Endothelial cell of umbilical vein (primary cell): ENCODE measurements around the gene ARMC8.

Experiments used
- CTCF ChIP-seq, 2 donors: IDR thresholded peaks; 1 replicate in 1 of 2; 2 replicates in 1 of 2; pipeline ENCODE4 v1.5.1; 2011; ENCODE audit warnings: low read length in 2 of 2, mild to moderate bottlenecking in 2 of 2, moderate library complexity in 2 of 2, control low read depth in 1 of 2, inconsistent platforms in 1 of 2, low read depth in 1 of 2; ENCODE audit not compliant: insufficient read depth in 1 of 2; ENCODE audit errors: extremely low read depth in 1 of 2
- EZH2 ChIP-seq: IDR thresholded peaks from 2 replicates; pipeline ENCODE4 v1.6.1; 2012; ENCODE audit warnings: borderline replicate concordance, low read depth, mild to moderate bottlenecking, moderate library complexity, low read length, inconsistent platforms; ENCODE audit not compliant: severe bottlenecking
- POLR2A ChIP-seq: IDR thresholded peaks from 2 replicates; pipeline ENCODE4 v1.6.1; 2012; ENCODE audit warnings: low read depth, mild to moderate bottlenecking, control low read depth, low read length
- POLR2AphosphoS5 ChIP-seq: IDR thresholded peaks from 2 replicates; pipeline ENCODE4 v1.6.1; 2012; ENCODE audit warnings: low read depth, mild to moderate bottlenecking, control low read depth, low read length, moderate library complexity; ENCODE audit not compliant: insufficient read depth

DNA sequence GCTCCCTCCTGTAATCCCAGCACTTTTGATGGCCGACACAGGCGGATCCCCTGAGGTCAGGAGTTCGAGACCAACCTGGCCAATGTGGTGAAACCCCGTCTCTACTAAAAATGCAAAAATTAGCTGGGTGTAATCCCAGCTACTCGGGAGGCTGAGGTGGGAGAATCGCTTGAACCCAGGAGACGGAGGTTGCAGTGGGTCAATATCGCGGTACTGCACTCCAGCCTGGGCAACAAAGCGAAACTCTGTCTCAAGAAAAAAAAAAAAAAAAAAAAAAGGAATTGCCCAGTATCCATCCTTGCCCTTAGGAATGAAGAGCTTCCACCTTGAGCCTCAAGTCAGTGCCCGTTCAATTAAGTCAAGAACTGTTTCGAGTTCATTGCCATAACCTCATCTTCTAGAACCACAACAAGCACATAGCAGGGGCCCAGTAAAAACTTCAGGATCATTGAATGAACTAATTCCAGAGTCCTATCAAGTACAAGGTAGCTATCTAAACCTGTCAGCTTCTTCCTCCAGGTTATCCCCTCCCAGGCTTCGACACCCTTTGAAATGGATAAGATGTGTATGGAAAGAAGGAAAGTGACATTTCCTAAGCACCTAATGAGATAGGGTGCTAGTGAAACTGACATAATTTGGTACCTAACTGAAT lies 13.2 kb upstream of the ARMC8 start:
- no peak for TF ChIP-seq CTCF (IDR thresholded peaks at IDR 0.05; ENCODE audit: extremely low read depth in 1 of 2, insufficient read depth in 1 of 2, low read depth in 1 of 2, low read length in 2 of 2)
- TF ChIP-seq EZH2 = no peak
- no peak for TF ChIP-seq POLR2AphosphoS5
- no peak for TF ChIP-seq POLR2A
